Heart left ventricle (tissue), 13 donors: ENCODE results near the gene KCNMA1.

Experiments used
- CTCF ChIP-seq, 12 donors: fragments of 200-600 bp; sonication (generic) in 4 of 12; IDR thresholded peaks; one replicate each; pipeline versions ENCODE4 v1.5.0 to v1.8.0; 2018 to 2022; ENCODE audit warnings: antibody characterized with exemption in 12 of 12, mild to moderate bottlenecking in 5 of 12
- POLR2A ChIP-seq, 2 donors: fragments of 450-650 bp; IDR thresholded peaks; one replicate each; pipeline ENCODE4 v1.6.1; 2017; ENCODE audit warnings: antibody characterized with exemption in 2 of 2, mild to moderate bottlenecking in 2 of 2, moderate library complexity in 2 of 2
- donor health status: ischemic (EF 13 %, LVEDD 7.1; RV severe dilation, severe dysfunction).
- donor health status: DM: no; HTN: yes; CAD: no.
- donor health status: DM: no; HTN: no; CAD: no.
- donor health status: ischemic (EF 25% LVEDD 6.9; RV normal size, moderate dysfunction).
- donor health status: ischemic (EF 25% LVEDD 5.7; RV mildly dilated, moderate dysfunction).
- donor health status: ischemic (EF 35%, LVEDD 5.7; RV mildly dilated, moderate dysfunction).
- donor health status: nonischemic (EF 11% LVEDD 7.7; RV severe dilation, severe dysfunction).
- donor health status: DM: yes; HTN: yes; CAD: no.
- donor health status: PGD.
- donor health status: ischemic (EF 29% LVEDD 5.4; RV normal size, mild dysfunction).
- donor health status: nonischemic (EF 23%, LVEDD 6.1; RV moderate dilation, normal function).

GRCh38 chr10:77077316-77077945 lies 560.2 kb downstream of the KCNMA1 start:
- TF ChIP-seq CTCF (IDR thresholded peaks at IDR 0.05), result no peak
- no peak for TF ChIP-seq POLR2A (IDR thresholded peaks at IDR 0.05)
